Trophoblast cell (in vitro differentiated cells and primary cell): ENCODE results near the gene NTNG1.

ENCODE experiments used
- DNase-seq, 2 donors: peaks; one replicate each; pipeline ENCODE4 v3.0.0-alpha.2; 2016
- H2AFZ ChIP-seq: 2 replicates; pipeline ENCODE4 v1.6.1; 2013; ENCODE audit warnings: low read length, moderate library complexity, mild to moderate bottlenecking; ENCODE audit not compliant: insufficient read depth, poor library complexity
- H2AK5ac ChIP-seq: 2 replicates; pipeline ENCODE4 v1.6.1; 2013; ENCODE audit warnings: mild to moderate bottlenecking, low read length
- H2BK120ac ChIP-seq: 2 replicates; pipeline ENCODE4 v1.6.1; 2013; ENCODE audit warnings: low read length, mild to moderate bottlenecking, moderate library complexity; ENCODE audit not compliant: insufficient read depth, poor library complexity
- H2BK12ac ChIP-seq: 2 replicates; pipeline ENCODE4 v1.6.1; 2013; ENCODE audit warnings: mild to moderate bottlenecking, low read length, moderate library complexity
- H2BK5ac ChIP-seq: 2 replicates; pipeline ENCODE4 v1.6.1; 2013; ENCODE audit warnings: low read length, low read depth, moderate library complexity, mild to moderate bottlenecking; ENCODE audit not compliant: poor library complexity
- H3K14ac ChIP-seq: 2 replicates; pipeline ENCODE4 v1.6.1; 2013; ENCODE audit warnings: mild to moderate bottlenecking, low read length
- H3K18ac ChIP-seq: 2 replicates; pipeline ENCODE4 v1.6.1; 2013; ENCODE audit warnings: mild to moderate bottlenecking, low read length
- H3K23ac ChIP-seq: 2 replicates; pipeline ENCODE4 v1.6.1; 2013; ENCODE audit warnings: low read length
- H3K27ac ChIP-seq: 2 replicates; pipeline ENCODE4 v1.5.1; 2013; ENCODE audit warnings: low read depth, mild to moderate bottlenecking, inconsistent platforms, low read length, moderate library complexity
- H3K27me3 ChIP-seq: 2 replicates; pipeline ENCODE4 v1.6.1; 2013; ENCODE audit warnings: inconsistent platforms, mild to moderate bottlenecking, low read length, moderate library complexity; ENCODE audit not compliant: insufficient read depth
- H3K36me3 ChIP-seq, 2 experiments: 1 replicate in 1 of 2; 2 replicates in 1 of 2; pipeline ENCODE4 v1.6.1; 2013; ENCODE audit warnings: low read length in 2 of 2, mild to moderate bottlenecking in 2 of 2, moderate library complexity in 1 of 2; ENCODE audit not compliant: insufficient read depth in 2 of 2, control insufficient read depth in 1 of 2
- H3K4ac ChIP-seq: 2 replicates; pipeline ENCODE4 v1.6.1; 2013; ENCODE audit warnings: low read depth, mild to moderate bottlenecking, low read length, moderate library complexity
- H3K4me1 ChIP-seq, 2 experiments: 1 replicate in 1 of 2; 2 replicates in 1 of 2; pipeline ENCODE4 v1.6.1; 2013; ENCODE audit warnings: low read length in 2 of 2, mild to moderate bottlenecking in 2 of 2, moderate library complexity in 1 of 2; ENCODE audit not compliant: insufficient read depth in 2 of 2, control insufficient read depth in 1 of 2
- H3K4me2 ChIP-seq: 2 replicates; pipeline ENCODE4 v1.6.1; 2013; ENCODE audit warnings: inconsistent platforms, mild to moderate bottlenecking, low read length, moderate library complexity
- H3K4me3 ChIP-seq: 2 replicates; pipeline ENCODE4 v1.5.1; 2013; ENCODE audit warnings: mild to moderate bottlenecking, low read depth, low read length, inconsistent platforms
- H3K79me1 ChIP-seq: one replicate; pipeline ENCODE4 v1.6.1; 2013; ENCODE audit warnings: low read length
- H3K79me2 ChIP-seq: 2 replicates; pipeline ENCODE4 v1.6.1; 2013; ENCODE audit warnings: low read length, mild to moderate bottlenecking; ENCODE audit not compliant: control insufficient read depth, insufficient read depth, poor library complexity
- H3K9ac ChIP-seq: 2 replicates; pipeline ENCODE4 v1.6.1; 2013; ENCODE audit warnings: mild to moderate bottlenecking, low read length
- H3K9me3 ChIP-seq: 2 replicates; pipeline ENCODE4 v1.6.1; 2013; ENCODE audit warnings: low read depth, mild to moderate bottlenecking, control low read depth, inconsistent platforms, low read length; ENCODE audit not compliant: insufficient read depth
- H4K12ac ChIP-seq: 2 replicates; pipeline ENCODE4 v1.6.1; 2013; ENCODE audit warnings: low read depth, mild to moderate bottlenecking, low read length, moderate library complexity
- H4K8ac ChIP-seq: 2 replicates; pipeline ENCODE4 v1.6.1; 2013; ENCODE audit warnings: low read depth, mild to moderate bottlenecking, low read length, moderate library complexity
- H4K91ac ChIP-seq: one replicate; pipeline ENCODE4 v1.6.1; 2013; ENCODE audit warnings: low read depth, mild to moderate bottlenecking, low read length, moderate library complexity
- WGBS: extraction: QIAGEN DNeasy Blood & Tissue Kit; methylation state at CpG from one replicate; pipeline ENCODE4 v1.1.7; 2013; ENCODE audit warnings: missing lambda C conversion rate; ENCODE audit not compliant: insufficient read length, insufficient coverage; ENCODE audit errors: extremely low coverage; 5-methylcytosine and 5-hydroxymethylcytosine counted together

The NTNG1 gene

DNA sequence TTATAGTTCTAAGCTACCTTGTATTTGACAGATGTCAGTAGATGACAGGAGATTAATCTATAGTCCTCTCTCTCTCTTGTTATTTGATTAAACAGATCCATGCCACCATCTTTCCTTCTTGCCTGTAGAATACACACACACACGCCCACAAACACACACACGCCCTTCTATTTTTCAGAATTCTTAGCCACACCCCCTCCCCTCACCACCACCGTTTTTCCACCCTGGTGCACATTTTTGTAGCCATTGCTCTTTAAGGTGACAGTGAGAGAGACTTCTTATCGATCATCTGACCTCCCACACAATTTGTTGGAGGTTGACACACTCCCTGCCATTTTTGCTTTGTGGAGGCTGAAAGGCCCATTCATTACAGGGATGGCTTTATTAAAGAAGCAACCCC is 123.2 kb downstream of the NTNG1 start:
- Histone ChIP-seq H2BK12ac (no peak overlapping the region), H2BK120ac (no peak overlapping the region), H2AK5ac (no peak overlapping the region), H3K18ac (no peak overlapping the region), H4K91ac (no peak overlapping the region), H3K79me1 (no peaks in the 10 kb centered on the region), H3K27ac (no peak overlapping the region), H3K4me2 (no peak overlapping the region), H3K36me3 (no peaks in the 10 kb centered on the region), H3K9ac (no peak overlapping the region), H2AFZ (no peak overlapping the region), H3K79me2 (no peaks in the 10 kb centered on the region), H3K23ac (no peak overlapping the region), H3K9me3 (no peaks in the 10 kb centered on the region), H3K27me3 (no peaks in the 10 kb centered on the region), H3K4me1 (no peaks in the 10 kb centered on the region), H2BK5ac (no peak overlapping the region), H4K12ac (no peak overlapping the region), H3K4me3 (no peak overlapping the region), H3K14ac (no peak overlapping the region), H3K4ac (no peak overlapping the region), H4K8ac (no peak overlapping the region)
- DNase-seq: no peak
- WGBS: 100% methylated on average over 2 of the region's 4 CpGs

DNA sequence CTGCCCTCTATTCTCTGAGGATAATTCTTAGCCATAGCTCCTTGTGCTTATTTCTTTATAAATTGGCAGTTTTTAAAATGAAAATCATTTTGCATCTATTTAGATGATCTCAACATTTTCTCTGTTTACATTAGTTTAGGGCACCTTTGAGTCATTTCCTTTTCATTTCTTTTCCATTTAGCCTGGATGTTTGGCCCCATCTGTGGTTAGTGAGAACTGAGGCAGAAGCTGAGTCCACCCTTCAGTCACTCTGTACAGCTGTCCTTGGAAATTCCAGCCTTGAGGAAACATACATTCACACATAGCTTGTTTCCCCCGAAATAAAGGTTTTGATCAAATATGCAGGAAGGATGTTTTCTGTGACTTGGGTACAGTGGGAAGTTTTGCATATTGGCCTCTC is 123.7 kb downstream of the NTNG1 start:
- WGBS: no CpG with 5 or more reads among the region's 1 CpG
- no peak overlapping the region for H2BK120ac ChIP-seq
- no peak overlapping the region for H2BK5ac ChIP-seq
- H3K4me2 ChIP-seq: no peak overlapping the region
- H2BK12ac ChIP-seq: no peak overlapping the region
- DNase-seq: no peak
- H3K79me1 ChIP-seq: no peaks in the 10 kb centered on the region
- no peak overlapping the region for H2AFZ ChIP-seq
- H2AK5ac ChIP-seq: no peak overlapping the region
- H3K18ac ChIP-seq: no peak overlapping the region
- H4K8ac ChIP-seq: no peak overlapping the region
- H3K4ac ChIP-seq: no peak overlapping the region
- no peaks in the 10 kb centered on the region for H3K9me3 ChIP-seq
- no peak overlapping the region for H3K4me3 ChIP-seq
- H3K14ac ChIP-seq: no peak overlapping the region
- H3K27me3 ChIP-seq: no peaks in the 10 kb centered on the region
- H4K91ac ChIP-seq: no peak overlapping the region
- H4K12ac ChIP-seq: no peak overlapping the region
- H3K4me1 ChIP-seq: no peaks in the 10 kb centered on the region
- H3K36me3 ChIP-seq: no peaks in the 10 kb centered on the region
- H3K23ac ChIP-seq: no peak overlapping the region
- H3K27ac ChIP-seq: no peak overlapping the region
- H3K9ac ChIP-seq: no peak overlapping the region
- H3K79me2 ChIP-seq: no peaks in the 10 kb centered on the region

- Histone ChIP-seq H3K23ac (no peak overlapping the region), H3K4me2 (no peak overlapping the region), H2BK120ac (no peak overlapping the region), H3K14ac (no peak overlapping the region), H4K91ac (no peak overlapping the region), H2AFZ (no peak overlapping the region), H3K27me3 (no peaks in the 10 kb centered on the region), H2BK12ac (no peak overlapping the region), H3K79me1 (no peaks in the 10 kb centered on the region), H4K8ac (no peak overlapping the region), H3K4ac (no peak overlapping the region), H3K4me1 (no peaks in the 10 kb centered on the region), H3K27ac (no peak overlapping the region), H4K12ac (no peak overlapping the region), H3K9ac (no peak overlapping the region), H3K18ac (no peak overlapping the region), H3K79me2 (no peaks in the 10 kb centered on the region), H3K9me3 (no peaks in the 10 kb centered on the region), H3K4me3 (no peak overlapping the region), H2AK5ac (no peak overlapping the region), H3K36me3 (no peaks in the 10 kb centered on the region), H2BK5ac (no peak overlapping the region)
- 100% methylated on average over 2 of the region's 3 CpGs for WGBS
- DNase-seq: no peak
These were observed 126.7 kb downstream of the NTNG1 start for GRCh38 chr1:107267489-107267888.

GRCh38 chr1:107272321-107272720 is 131.5 kb downstream of the NTNG1 start:
- WGBS: no CpG with 5 or more reads among the region's 4 CpGs
- no peaks in the 10 kb centered on the region for H3K4me1 ChIP-seq
- H2BK120ac ChIP-seq: no peak overlapping the region
- H3K9me3 ChIP-seq: no peaks in the 10 kb centered on the region
- peak; percentile 48 to 79 for DNase-seq
- H2BK5ac ChIP-seq: no peak overlapping the region
- no peak overlapping the region for H2BK12ac ChIP-seq
- H3K27ac ChIP-seq: no peak overlapping the region
- no peaks in the 10 kb centered on the region for H3K79me1 ChIP-seq
- no peak overlapping the region for H3K4me2 ChIP-seq
- no peak overlapping the region for H3K4me3 ChIP-seq
- no peak overlapping the region for H3K18ac ChIP-seq
- no peak overlapping the region for H4K12ac ChIP-seq
- H4K91ac ChIP-seq: no peak overlapping the region
- H3K79me2 ChIP-seq: no peaks in the 10 kb centered on the region
- H4K8ac ChIP-seq: no peak overlapping the region
- no peak overlapping the region for H3K14ac ChIP-seq
- H3K27me3 ChIP-seq: no peaks in the 10 kb centered on the region
- no peak overlapping the region for H2AK5ac ChIP-seq
- no peak overlapping the region for H2AFZ ChIP-seq
- H3K4ac ChIP-seq: no peak overlapping the region
- H3K36me3 ChIP-seq: no peaks in the 10 kb centered on the region
- H3K9ac ChIP-seq: no peak overlapping the region
- no peak overlapping the region for H3K23ac ChIP-seq
